ENCODE results near the gene TCERG1L. TPM values are rescaled to one million over a fixed set of nuclear protein-coding genes. Genes with fewer than 3 reads are reported as not detected.

Gene TCERG1L
- total RNA-seq, 1 experiment from 2014 or later, result not detected

DNA sequence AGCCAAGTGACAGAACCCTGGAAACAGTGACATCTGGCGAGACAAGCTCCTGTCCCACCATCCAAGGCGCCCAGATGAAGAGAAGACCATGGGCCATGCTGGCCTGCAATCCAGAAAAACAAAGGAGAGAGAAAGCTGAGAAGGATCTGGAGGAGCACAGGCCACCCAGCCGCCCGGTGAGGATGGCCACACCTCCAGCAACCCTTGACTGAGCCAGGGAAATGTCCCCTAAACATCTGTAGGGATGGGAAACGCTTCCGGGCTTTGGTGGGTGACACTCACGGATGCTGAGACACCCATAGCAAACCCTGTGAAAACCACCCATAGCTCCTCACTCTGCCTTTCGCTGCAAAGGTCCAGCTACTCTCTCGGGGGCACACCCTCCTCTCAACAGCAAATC is 32.0 kb downstream of the TCERG1L start:
- intact Hi-C loops (cut with micrococcal nuclease; ENCODE audit: unreplicated experiment), result no loop called here
- BruUV-seq (replicated peaks), result no TSS peak
- no peak for DNase-seq
- no peaks in the 10 kb centered on the region for H3K4me1 Mint-ChIP-seq (ENCODE audit: low read depth, unreplicated experiment)
- H3K36me3 Mint-ChIP-seq (ENCODE audit: insufficient read depth, unreplicated experiment), result no peaks in the 10 kb centered on the region
- CTCF ChIA-PET, result interaction anchor here (0.6 kb wide), 1 partner anchor 545 kb away, joined by 3 read pairs; no protein-coding TSS in a partner anchor
- peaks cover 2% of the 10 kb centered on the region for H3K9me3 Mint-ChIP-seq (ENCODE audit: low read depth, unreplicated experiment)
- no peak overlapping the region for H3K27ac Mint-ChIP-seq (ENCODE audit: unreplicated experiment)
- TF ChIP-seq, protein P1, sequence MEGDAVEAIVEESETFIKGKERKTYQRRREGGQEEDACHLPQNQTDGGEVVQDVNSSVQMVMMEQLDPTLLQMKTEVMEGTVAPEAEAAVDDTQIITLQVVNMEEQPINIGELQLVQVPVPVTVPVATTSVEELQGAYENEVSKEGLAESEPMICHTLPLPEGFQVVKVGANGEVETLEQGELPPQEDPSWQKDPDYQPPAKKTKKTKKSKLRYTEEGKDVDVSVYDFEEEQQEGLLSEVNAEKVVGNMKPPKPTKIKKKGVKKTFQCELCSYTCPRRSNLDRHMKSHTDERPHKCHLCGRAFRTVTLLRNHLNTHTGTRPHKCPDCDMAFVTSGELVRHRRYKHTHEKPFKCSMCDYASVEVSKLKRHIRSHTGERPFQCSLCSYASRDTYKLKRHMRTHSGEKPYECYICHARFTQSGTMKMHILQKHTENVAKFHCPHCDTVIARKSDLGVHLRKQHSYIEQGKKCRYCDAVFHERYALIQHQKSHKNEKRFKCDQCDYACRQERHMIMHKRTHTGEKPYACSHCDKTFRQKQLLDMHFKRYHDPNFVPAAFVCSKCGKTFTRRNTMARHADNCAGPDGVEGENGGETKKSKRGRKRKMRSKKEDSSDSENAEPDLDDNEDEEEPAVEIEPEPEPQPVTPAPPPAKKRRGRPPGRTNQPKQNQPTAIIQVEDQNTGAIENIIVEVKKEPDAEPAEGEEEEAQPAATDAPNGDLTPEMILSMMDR (IDR thresholded peaks at IDR 0.05; ENCODE audit: unreplicated experiment), result no peak
- no peak overlapping the region for H3K4me3 Mint-ChIP-seq (ENCODE audit: low read depth, unreplicated experiment)
- no peaks in the 10 kb centered on the region for H3K27me3 Mint-ChIP-seq (ENCODE audit: unreplicated experiment)

- CTCF ChIA-PET, result no interaction called here
- BruUV-seq (replicated peaks), result no TSS peak
- Mint-ChIP-seq H3K36me3 (ENCODE audit: insufficient read depth, unreplicated experiment) (no peaks in the 10 kb centered on the region), H3K9me3 (ENCODE audit: low read depth, unreplicated experiment) (peaks cover 2% of the 10 kb centered on the region), H3K27ac (ENCODE audit: unreplicated experiment) (no peak overlapping the region), H3K4me1 (ENCODE audit: low read depth, unreplicated experiment) (no peaks in the 10 kb centered on the region), H3K4me3 (ENCODE audit: low read depth, unreplicated experiment) (no peak overlapping the region), H3K27me3 (ENCODE audit: unreplicated experiment) (no peaks in the 10 kb centered on the region)
- intact Hi-C loops (cut with micrococcal nuclease; ENCODE audit: unreplicated experiment), result no loop called here
- TF ChIP-seq, protein P1 (IDR thresholded peaks at IDR 0.05; ENCODE audit: unreplicated experiment), result no peak
- no peak for DNase-seq
These were observed 33.6 kb downstream of the TCERG1L start for GRCh38 chr10:131277969-131278368.

DNA sequence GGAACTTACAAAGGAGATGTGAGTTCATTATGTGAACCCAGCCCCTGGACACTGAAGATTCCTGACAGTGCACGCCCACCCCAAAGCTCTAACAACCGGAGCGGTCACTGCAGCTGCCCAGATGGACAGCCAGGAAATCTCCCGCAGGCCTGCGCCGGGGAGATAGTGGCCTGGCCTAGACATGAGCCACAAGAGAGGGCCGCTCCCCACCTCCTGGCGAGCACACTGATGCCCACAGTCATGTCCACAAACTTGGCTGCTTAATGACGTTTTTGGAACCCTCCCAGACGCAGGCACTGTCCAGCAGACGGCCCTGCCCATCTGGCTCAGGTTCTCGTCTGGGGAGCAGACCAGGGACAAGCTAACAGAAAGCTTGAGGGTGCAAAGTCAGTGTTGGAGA is 34.2 kb downstream of the TCERG1L start:
- H3K27me3 Mint-ChIP-seq (ENCODE audit: unreplicated experiment), result no peaks in the 10 kb centered on the region
- intact Hi-C loops (cut with micrococcal nuclease; ENCODE audit: unreplicated experiment), result no loop called here
- H3K4me3 Mint-ChIP-seq (ENCODE audit: low read depth, unreplicated experiment), result no peak overlapping the region
- no TSS peak for BruUV-seq (replicated peaks)
- peaks cover 2% of the 10 kb centered on the region for H3K9me3 Mint-ChIP-seq (ENCODE audit: low read depth, unreplicated experiment)
- no peaks in the 10 kb centered on the region for H3K4me1 Mint-ChIP-seq (ENCODE audit: low read depth, unreplicated experiment)
- CTCF ChIA-PET, result no interaction called here
- no peak for DNase-seq
- no peak overlapping the region for H3K27ac Mint-ChIP-seq (ENCODE audit: unreplicated experiment)
- TF ChIP-seq, protein P1 (IDR thresholded peaks at IDR 0.05; ENCODE audit: unreplicated experiment), result no peak
- no peaks in the 10 kb centered on the region for H3K36me3 Mint-ChIP-seq (ENCODE audit: insufficient read depth, unreplicated experiment)

DNA sequence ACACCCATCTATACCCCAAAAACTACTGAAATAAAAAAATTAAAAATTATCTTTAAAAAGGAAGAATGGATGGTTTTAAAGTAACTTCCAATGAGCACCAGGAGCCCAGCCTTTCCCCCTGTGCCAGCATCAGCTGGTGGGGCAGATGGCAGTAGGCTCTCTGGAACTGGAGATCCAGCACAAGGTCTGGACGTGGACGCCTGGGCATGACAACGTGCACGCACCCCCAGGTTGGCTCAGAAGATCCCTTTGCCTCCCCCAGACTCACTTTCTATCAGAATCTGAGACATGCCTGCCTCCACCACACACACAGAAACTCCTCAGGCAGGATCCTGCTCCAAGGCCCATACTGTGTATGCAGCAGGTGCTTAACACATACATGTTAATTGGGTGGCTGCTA is 35.8 kb downstream of the TCERG1L start:
- intact Hi-C loops (cut with micrococcal nuclease; ENCODE audit: unreplicated experiment), result no loop called here
- no peaks in the 10 kb centered on the region for H3K4me1 Mint-ChIP-seq (ENCODE audit: low read depth, unreplicated experiment)
- BruUV-seq (replicated peaks), result no TSS peak
- no peak overlapping the region for H3K27ac Mint-ChIP-seq (ENCODE audit: unreplicated experiment)
- DNase-seq, result no peak
- CTCF ChIA-PET, result no interaction called here
- TF ChIP-seq, protein P1 (IDR thresholded peaks at IDR 0.05; ENCODE audit: unreplicated experiment), result no peak
- no peaks in the 10 kb centered on the region for H3K36me3 Mint-ChIP-seq (ENCODE audit: insufficient read depth, unreplicated experiment)
- H3K27me3 Mint-ChIP-seq (ENCODE audit: unreplicated experiment), result no peaks in the 10 kb centered on the region
- no peaks in the 10 kb centered on the region for H3K9me3 Mint-ChIP-seq (ENCODE audit: low read depth, unreplicated experiment)
- H3K4me3 Mint-ChIP-seq (ENCODE audit: low read depth, unreplicated experiment), result no peak overlapping the region

Data from Calu3 (cell line).